ENCODE results near the gene MAB21L2.

Gene MAB21L2

DNA sequence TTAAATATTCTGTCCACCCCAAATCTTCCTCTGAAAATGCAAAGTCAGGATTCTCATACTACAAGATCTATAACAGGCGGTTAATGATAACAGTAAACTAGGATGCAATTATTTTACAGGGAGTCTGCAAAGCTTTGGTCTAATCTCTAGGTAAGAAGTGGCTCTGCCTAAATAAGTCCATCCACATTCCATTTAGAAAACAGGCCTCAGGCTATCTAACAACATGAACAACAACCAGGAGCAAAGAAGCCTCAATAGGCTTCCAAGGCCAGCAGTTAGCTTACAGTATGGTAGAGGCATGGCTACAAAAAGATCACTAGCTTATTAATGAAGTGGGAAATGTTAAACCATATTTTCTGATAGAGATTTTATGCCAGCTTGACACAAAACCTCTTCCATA, 6.4 kb downstream of the MAB21L2 start:
- no CpG with 5 or more reads among the region's 1 CpG for WGBS (ENCODE audit: extremely low coverage, insufficient coverage, insufficient read length)
- Histone ChIP-seq H4K91ac (ENCODE audit: low read depth, low read length) (no peak overlapping the region), H3K18ac (ENCODE audit: low read length) (no peak overlapping the region), H3K23ac (ENCODE audit: low read length) (no peak overlapping the region), H2BK5ac (ENCODE audit: low read depth, low read length, poor library complexity) (no peak overlapping the region), H3K79me1 (ENCODE audit: low read length) (no peaks in the 10 kb centered on the region), H3K4me3 (ENCODE audit: low read depth, low read length) (no peak overlapping the region), H3K36me3 (ENCODE audit: control insufficient read depth in 1 of 2, insufficient read depth in 2 of 2, low read length in 2 of 2) (no peaks in the 10 kb centered on the region), H2AFZ (ENCODE audit: insufficient read depth, low read length, poor library complexity) (no peak overlapping the region), H2BK120ac (ENCODE audit: insufficient read depth, low read length, poor library complexity) (no peak overlapping the region), H2AK5ac (ENCODE audit: low read length) (no peak overlapping the region), H3K14ac (ENCODE audit: low read length) (no peak overlapping the region), H3K4me1 (ENCODE audit: control insufficient read depth in 1 of 2, insufficient read depth in 2 of 2, low read length in 2 of 2) (peaks cover 6 to 9% of the 10 kb centered on the region in 2 experiments), H3K4me2 (ENCODE audit: low read length) (no peak overlapping the region), H3K9me3 (ENCODE audit: insufficient read depth, low read depth, low read length) (no peaks in the 10 kb centered on the region), H4K12ac (ENCODE audit: low read depth, low read length) (no peak overlapping the region), H3K79me2 (ENCODE audit: control insufficient read depth, insufficient read depth, low read length, poor library complexity) (no peaks in the 10 kb centered on the region), H3K27ac (ENCODE audit: low read depth, low read length) (no peak overlapping the region), H3K27me3 (ENCODE audit: insufficient read depth, low read length) (peaks cover 7% of the 10 kb centered on the region), H2BK12ac (ENCODE audit: low read length) (no peak overlapping the region), H4K8ac (ENCODE audit: low read depth, low read length) (no peak overlapping the region), H3K9ac (ENCODE audit: low read length) (no peak overlapping the region), H3K4ac (ENCODE audit: low read depth, low read length) (no peak overlapping the region)
- peak; percentile 5 to 74 for DNase-seq

DNA sequence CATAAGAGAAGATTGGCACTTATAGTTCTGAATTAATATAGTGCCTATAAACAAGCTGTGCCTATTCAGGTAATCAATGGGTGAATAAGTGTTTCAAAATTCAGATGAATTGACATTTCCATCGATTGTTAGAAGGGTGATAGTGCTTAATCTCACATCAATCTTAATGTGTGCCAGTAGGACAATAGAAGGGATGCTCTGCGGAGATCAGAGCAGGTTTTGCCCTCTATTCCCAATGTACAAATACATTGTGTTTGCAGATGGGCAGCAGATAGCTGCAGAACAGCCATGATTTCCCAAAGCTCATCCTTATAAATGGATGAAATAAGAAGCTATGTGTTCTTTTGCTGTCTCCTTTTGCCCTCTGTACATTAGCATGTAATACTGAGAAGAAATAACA, 7.2 kb downstream of the MAB21L2 start:
- no peak overlapping the region for H3K4me3 ChIP-seq (ENCODE audit: low read depth, low read length)
- no peak overlapping the region for H3K18ac ChIP-seq (ENCODE audit: low read length)

DNA sequence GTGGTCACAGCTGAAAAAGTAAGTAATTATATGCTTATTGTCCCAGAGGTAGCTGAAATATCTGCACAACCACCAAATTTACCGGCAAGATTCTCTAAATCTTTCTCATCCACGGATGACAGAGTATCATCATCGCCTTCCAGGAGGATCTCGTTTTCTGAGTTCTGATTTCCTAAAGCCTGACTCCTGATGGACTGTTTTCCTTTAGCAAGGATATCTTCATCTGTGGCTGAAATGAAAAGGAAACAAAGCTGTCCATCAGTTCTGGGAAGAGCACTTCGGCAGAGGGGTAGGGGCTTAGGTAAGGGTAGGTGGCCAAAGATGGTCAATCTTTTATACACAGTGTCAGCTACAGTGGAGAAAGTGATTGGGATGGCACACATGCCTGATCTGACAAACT, 8.7 kb downstream of the MAB21L2 start:
- H3K14ac ChIP-seq (ENCODE audit: low read length), result no peak overlapping the region
- peaks cover 0 to 2% of the 10 kb centered on the region in 2 experiments for H3K4me1 ChIP-seq (ENCODE audit: control insufficient read depth in 1 of 2, insufficient read depth in 2 of 2, low read length in 2 of 2)
- no peaks in the 10 kb centered on the region for H3K27me3 ChIP-seq (ENCODE audit: insufficient read depth, low read length)
- H3K27ac ChIP-seq (ENCODE audit: low read depth, low read length), result no peak overlapping the region
- no CpG with 5 or more reads among the region's 5 CpGs for WGBS (ENCODE audit: extremely low coverage, insufficient coverage, insufficient read length)
- H3K4ac ChIP-seq (ENCODE audit: low read depth, low read length), result no peak overlapping the region
- no peak overlapping the region for H4K8ac ChIP-seq (ENCODE audit: low read depth, low read length)
- no peak overlapping the region for H3K9ac ChIP-seq (ENCODE audit: low read length)
- no peaks in the 10 kb centered on the region for H3K36me3 ChIP-seq (ENCODE audit: control insufficient read depth in 1 of 2, insufficient read depth in 2 of 2, low read length in 2 of 2)
- no peak overlapping the region for H2BK5ac ChIP-seq (ENCODE audit: low read depth, low read length, poor library complexity)
- H3K18ac ChIP-seq (ENCODE audit: low read length), result no peak overlapping the region
- no peak overlapping the region for H2AK5ac ChIP-seq (ENCODE audit: low read length)
- no peak for DNase-seq
- H3K23ac ChIP-seq (ENCODE audit: low read length), result no peak overlapping the region
- H3K9me3 ChIP-seq (ENCODE audit: insufficient read depth, low read depth, low read length), result no peaks in the 10 kb centered on the region
- no peak overlapping the region for H3K4me3 ChIP-seq (ENCODE audit: low read depth, low read length)
- H4K91ac ChIP-seq (ENCODE audit: low read depth, low read length), result no peak overlapping the region
- no peaks in the 10 kb centered on the region for H3K79me2 ChIP-seq (ENCODE audit: control insufficient read depth, insufficient read depth, low read length, poor library complexity)
- H2AFZ ChIP-seq (ENCODE audit: insufficient read depth, low read length, poor library complexity), result no peak overlapping the region
- H2BK12ac ChIP-seq (ENCODE audit: low read length), result no peak overlapping the region
- H3K79me1 ChIP-seq (ENCODE audit: low read length), result no peaks in the 10 kb centered on the region
- H2BK120ac ChIP-seq (ENCODE audit: insufficient read depth, low read length, poor library complexity), result no peak overlapping the region
- H4K12ac ChIP-seq (ENCODE audit: low read depth, low read length), result no peak overlapping the region
- no peak overlapping the region for H3K4me2 ChIP-seq (ENCODE audit: low read length)

More for the DNA sequence above, 7.2 kb downstream of the MAB21L2 start:
- DNase-seq, result no peak
- H3K4me2 ChIP-seq (ENCODE audit: low read length), result no peak overlapping the region
- H3K9ac ChIP-seq (ENCODE audit: low read length), result no peak overlapping the region
- H3K4ac ChIP-seq (ENCODE audit: low read depth, low read length), result no peak overlapping the region
- no peak overlapping the region for H4K8ac ChIP-seq (ENCODE audit: low read depth, low read length)
- peaks cover 0 to 2% of the 10 kb centered on the region in 2 experiments for H3K4me1 ChIP-seq (ENCODE audit: control insufficient read depth in 1 of 2, insufficient read depth in 2 of 2, low read length in 2 of 2)
- no peak overlapping the region for H3K14ac ChIP-seq (ENCODE audit: low read length)
- no peak overlapping the region for H4K12ac ChIP-seq (ENCODE audit: low read depth, low read length)
- no peaks in the 10 kb centered on the region for H3K79me2 ChIP-seq (ENCODE audit: control insufficient read depth, insufficient read depth, low read length, poor library complexity)
- no CpG with 5 or more reads among the region's 2 CpGs for WGBS (ENCODE audit: extremely low coverage, insufficient coverage, insufficient read length)
- no peak overlapping the region for H2AFZ ChIP-seq (ENCODE audit: insufficient read depth, low read length, poor library complexity)
- no peak overlapping the region for H2BK5ac ChIP-seq (ENCODE audit: low read depth, low read length, poor library complexity)
- no peak overlapping the region for H2BK120ac ChIP-seq (ENCODE audit: insufficient read depth, low read length, poor library complexity)
- no peak overlapping the region for H2BK12ac ChIP-seq (ENCODE audit: low read length)
- H3K27me3 ChIP-seq (ENCODE audit: insufficient read depth, low read length), result no peaks in the 10 kb centered on the region
- no peak overlapping the region for H4K91ac ChIP-seq (ENCODE audit: low read depth, low read length)
- H3K36me3 ChIP-seq (ENCODE audit: control insufficient read depth in 1 of 2, insufficient read depth in 2 of 2, low read length in 2 of 2), result no peaks in the 10 kb centered on the region
- no peaks in the 10 kb centered on the region for H3K9me3 ChIP-seq (ENCODE audit: insufficient read depth, low read depth, low read length)
- H3K23ac ChIP-seq (ENCODE audit: low read length), result no peak overlapping the region
- no peak overlapping the region for H2AK5ac ChIP-seq (ENCODE audit: low read length)
- no peaks in the 10 kb centered on the region for H3K79me1 ChIP-seq (ENCODE audit: low read length)
- no peak overlapping the region for H3K27ac ChIP-seq (ENCODE audit: low read depth, low read length)

DNA sequence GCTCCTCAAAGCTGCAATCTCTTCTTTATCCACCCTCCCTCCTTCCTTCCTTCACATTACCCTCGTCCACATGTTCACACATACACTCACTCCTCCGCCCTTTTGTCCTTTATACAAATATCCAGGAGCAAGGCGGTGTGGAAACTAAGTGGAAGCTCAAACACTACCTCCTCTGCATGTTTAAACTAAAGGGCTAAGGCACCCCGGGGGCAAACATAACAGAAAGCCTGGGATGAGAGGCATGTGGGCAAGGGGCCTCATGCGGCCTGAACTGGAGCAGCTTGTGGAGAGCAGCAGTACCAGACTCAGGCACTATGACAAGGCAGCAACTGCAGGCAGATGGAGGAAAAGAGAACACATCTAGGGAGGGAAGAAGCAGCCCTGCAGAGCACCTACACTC, 9.5 kb downstream of the MAB21L2 start:
- Histone ChIP-seq H3K23ac (ENCODE audit: low read length) (no peak overlapping the region), H2BK120ac (ENCODE audit: insufficient read depth, low read length, poor library complexity) (no peak overlapping the region), H3K9ac (ENCODE audit: low read length) (no peak overlapping the region), H3K79me2 (ENCODE audit: control insufficient read depth, insufficient read depth, low read length, poor library complexity) (no peaks in the 10 kb centered on the region), H3K27me3 (ENCODE audit: insufficient read depth, low read length) (no peaks in the 10 kb centered on the region), H3K4me2 (ENCODE audit: low read length) (no peak overlapping the region), H2BK5ac (ENCODE audit: low read depth, low read length, poor library complexity) (no peak overlapping the region), H2BK12ac (ENCODE audit: low read length) (no peak overlapping the region), H3K4me3 (ENCODE audit: low read depth, low read length) (no peak overlapping the region), H3K4ac (ENCODE audit: low read depth, low read length) (no peak overlapping the region), H4K12ac (ENCODE audit: low read depth, low read length) (no peak overlapping the region), H3K18ac (ENCODE audit: low read length) (no peak overlapping the region), H3K4me1 (ENCODE audit: control insufficient read depth in 1 of 2, insufficient read depth in 2 of 2, low read length in 2 of 2) (peaks cover 0 to 2% of the 10 kb centered on the region in 2 experiments), H2AK5ac (ENCODE audit: low read length) (no peak overlapping the region), H3K79me1 (ENCODE audit: low read length) (no peaks in the 10 kb centered on the region), H3K27ac (ENCODE audit: low read depth, low read length) (no peak overlapping the region), H3K9me3 (ENCODE audit: insufficient read depth, low read depth, low read length) (no peaks in the 10 kb centered on the region), H4K8ac (ENCODE audit: low read depth, low read length) (no peak overlapping the region), H3K36me3 (ENCODE audit: control insufficient read depth in 1 of 2, insufficient read depth in 2 of 2, low read length in 2 of 2) (no peaks in the 10 kb centered on the region), H2AFZ (ENCODE audit: insufficient read depth, low read length, poor library complexity) (no peak overlapping the region), H4K91ac (ENCODE audit: low read depth, low read length) (no peak overlapping the region), H3K14ac (ENCODE audit: low read length) (no peak overlapping the region)
- 100% methylated on average over 1 of the region's 5 CpGs for WGBS (ENCODE audit: extremely low coverage, insufficient coverage, insufficient read length)
- peak; percentile 0 to 22 for DNase-seq
